Measurements from ENCODE around the gene RBM27.

- no peak for TF ChIP-seq POLR2AphosphoS5 (IDR thresholded peaks at IDR 0.05; ENCODE audit: low read depth, low read length)
- no peak for TF ChIP-seq CTCF (IDR thresholded peaks at IDR 0.05)
- TF ChIP-seq REST (IDR thresholded peaks at IDR 0.05; ENCODE audit: insufficient read depth in 1 of 2, low read depth in 2 of 2, low read length in 1 of 2) = no peak
Measured at GRCh38 chr5:146165903-146166302, 37.5 kb upstream of the RBM27 start.

Measured in Panc1 (cell line).